ENCODE data around the gene GLT1D1. TPM values are rescaled to one million over a fixed set of nuclear protein-coding genes. Genes with fewer than 3 reads are reported as not detected.

Gene GLT1D1
- total and polyA plus RNA-seq, 2 donors (not counting 3 experiments of a cell fraction or from before 2014, with no cell fraction given) = not detected

- Histone ChIP-seq H3K27ac (ENCODE audit: insufficient read depth, low read depth, low read length) (no peak overlapping the region), H3K79me2 (ENCODE audit: control insufficient read depth, insufficient read depth, low read length) (peaks cover 89% of the 10 kb centered on the region), H3K9me1 (replicated peaks; ENCODE audit: control insufficient read depth, extremely low read depth, insufficient read depth, low read length) (no peaks in the 10 kb centered on the region), H2AFZ (ENCODE audit: low read depth, low read length) (no peak overlapping the region), H4K20me1 (replicated peaks; ENCODE audit: control insufficient read depth, extremely low read depth, insufficient read depth, low read length) (peaks cover 4% of the 10 kb centered on the region), H3K36me3 (ENCODE audit: control insufficient read depth in 2 of 2, extremely low read depth in 1 of 2, insufficient read depth in 2 of 2, low read length in 2 of 2) (peaks cover 2 to 11% of the 10 kb centered on the region in 2 experiments), H3K9me3 (replicated peaks; ENCODE audit: control insufficient read depth, insufficient read depth, low read length) (no peaks in the 10 kb centered on the region), H3K4me2 (ENCODE audit: insufficient read depth, low read length) (no peak overlapping the region), H3K4me1 (ENCODE audit: control insufficient read depth, extremely low read depth, insufficient read depth, low read length) (peaks cover 3% of the 10 kb centered on the region), H3K27me3 (ENCODE audit: control insufficient read depth in 2 of 2, insufficient read depth in 2 of 2, low read length in 2 of 2) (no peaks in the 10 kb centered on the region), H3K9ac (replicated peaks; ENCODE audit: extremely low read depth, insufficient read depth, low read length) (no peak overlapping the region), H3K4me3 (replicated peaks in 1 of 3; ENCODE audit: insufficient read depth in 1 of 3, low read depth in 1 of 3, low read length in 3 of 3) (no peak overlapping the region)
- ChIA-PET POLR2A (no interaction called here), CTCF (no interaction called here)
- no peak for DNase-seq (ENCODE audit: low read depth, low spot score)
- TF ChIP-seq POLR2AphosphoS5 (IDR thresholded peaks at IDR 0.05; ENCODE audit: insufficient read depth, low read depth, low read length) (no peak), MAX (IDR thresholded peaks at IDR 0.05; ENCODE audit: insufficient read depth, insufficient read length) (no peak), FOS (IDR thresholded peaks at IDR 0.05; ENCODE audit: borderline replicate concordance, insufficient read depth, low read length) (no peak), GATA2 (IDR thresholded peaks at IDR 0.05; ENCODE audit: insufficient read depth, insufficient read length, low read depth, low read length) (no peak), POLR2A (IDR thresholded peaks at IDR 0.05; ENCODE audit: low read depth, low read length) (no peak), MYC (IDR thresholded peaks at IDR 0.05; ENCODE audit: low read depth, low read length) (no peak), JUN (IDR thresholded peaks at IDR 0.05; ENCODE audit: borderline replicate concordance, insufficient read depth, insufficient read length, low read depth) (no peak), CTCF (IDR thresholded peaks at IDR 0.05; ENCODE audit: extremely low read depth in 1 of 2, insufficient read depth in 1 of 2, low read depth in 1 of 2, low read length in 2 of 2) (no peak), EZH2 (IDR thresholded peaks at IDR 0.05; ENCODE audit: borderline replicate concordance, low read depth, low read length, severe bottlenecking) (no peak)
- intact Hi-C loops (cut with micrococcal nuclease) = no loop called here
- FAIRE-seq = no peak
- no TSS peak for BruUV-seq (replicated peaks)
- dilution Hi-C loops (cut with MboI; ENCODE audit: extremely low pct_ligation_motif_present, low sequenced_read_pairs) = no loop called here
Observed at GRCh38 chr12:128814411-128815261, 38.6 kb upstream of the GLT1D1 start.

Measured in endothelial cell of umbilical vein (primary cell).